Measurements from ENCODE around the gene GUCY1A1. TPM values are rescaled to one million over a fixed set of nuclear protein-coding genes. Genes with fewer than 3 reads are reported as not detected.

GUCY1A1 gene
- total and polyA plus RNA-seq, 2 of the 4 experiments (the other 2 are of a cell fraction), result 0.19 to 0.54 TPM

DNA sequence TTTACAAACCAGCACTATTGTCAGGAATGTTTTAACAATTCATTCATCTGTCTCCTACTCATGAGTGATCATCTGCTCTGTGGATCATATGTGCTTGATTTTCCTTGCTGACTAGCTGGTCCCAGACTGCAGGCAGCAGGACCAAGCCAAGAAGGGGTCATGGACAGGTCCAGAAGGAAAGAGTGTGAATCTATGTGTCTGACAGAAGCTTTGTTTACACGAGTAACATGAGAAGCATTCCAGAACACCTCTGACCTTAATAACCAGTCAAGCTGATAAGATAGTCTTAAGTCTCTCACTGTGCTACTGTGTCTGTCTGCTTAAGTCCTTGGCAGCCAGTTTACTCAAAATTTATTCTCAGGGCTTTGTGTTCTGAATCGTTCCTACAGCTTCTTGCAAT, 39.0 kb downstream of the GUCY1A1 start:
- BruUV-seq (replicated peaks), result no TSS peak
- H3K9me1 ChIP-seq (ENCODE audit: insufficient read depth, low read length), result no peaks in the 10 kb centered on the region
- H3K4me2 ChIP-seq (ENCODE audit: low read depth, low read length), result no peak overlapping the region; the same call in 1 of the 2 replicates
- H2BK5ac ChIP-seq (ENCODE audit: low read depth, low read length, poor library complexity, severe bottlenecking), result no peak overlapping the region
- no peaks in the 10 kb centered on the region for H3K79me1 ChIP-seq (ENCODE audit: low read depth in 1 of 2, low read length in 2 of 2)
- POLR2A ChIA-PET (ENCODE audit: unreplicated experiment), result no interaction called here
- no peak overlapping the region for H2AFZ ChIP-seq (replicated peaks; ENCODE audit: low read length, poor library complexity)
- H2BK20ac ChIP-seq (ENCODE audit: low read depth, low read length), result no peak overlapping the region
- CTCF ChIA-PET, result no interaction called here
- H3K14ac ChIP-seq (replicated peaks; ENCODE audit: low read depth, low read length), result no peak overlapping the region
- no peaks in the 10 kb centered on the region for H3K27me3 ChIP-seq (ENCODE audit: control insufficient read depth, insufficient read depth, low read length)
- H3K18ac ChIP-seq (ENCODE audit: low read depth, low read length), result no peak overlapping the region
- H2BK120ac ChIP-seq (ENCODE audit: low read depth, low read length), result no peak overlapping the region
- intact Hi-C loops (cut with micrococcal nuclease) (no loop called here), in situ Hi-C loops (cut with MboI; ENCODE audit: low sequenced_read_pairs) (no loop called here), dilution Hi-C loops (cut with HindIII; ENCODE audit: low sequenced_read_pairs, unreplicated experiment) (no loop called here)
- H2AK9ac ChIP-seq (replicated peaks; ENCODE audit: low read depth, low read length, poor library complexity), result no peak overlapping the region
- no peak overlapping the region for H4K8ac ChIP-seq (ENCODE audit: low read depth in 2 of 2, low read length in 2 of 2)
- H2AK5ac ChIP-seq (ENCODE audit: low read depth, low read length), result no peak overlapping the region
- no peak overlapping the region for H3K4me3 ChIP-seq (ENCODE audit: insufficient read depth, low read depth, low read length)
- H2BK15ac ChIP-seq (ENCODE audit: low read depth, low read length), result no peak overlapping the region
- H4K5ac ChIP-seq (ENCODE audit: low read depth, low read length), result no peak overlapping the region
- TF ChIP-seq NFE2L2 (IDR thresholded peaks at IDR 0.05; ENCODE audit: low read depth, low read length) (no peak), CHD1 (IDR thresholded peaks at IDR 0.05; ENCODE audit: low read depth, low read length) (no peak), MXI1 (IDR thresholded peaks at IDR 0.05; ENCODE audit: borderline replicate concordance, low read depth, low read length) (no peak), RFX5 (IDR thresholded peaks at IDR 0.05; ENCODE audit: low read depth, low read length) (no peak), MAFK (IDR thresholded peaks at IDR 0.05; ENCODE audit: low read depth, low read length) (no peak), POLR2A (IDR thresholded peaks at IDR 0.05; ENCODE audit: low read depth, low read length) (no peak), BHLHE40 (IDR thresholded peaks at IDR 0.05; ENCODE audit: low read depth, low read length) (no peak), RAD21 (IDR thresholded peaks at IDR 0.05; ENCODE audit: low read length) (no peak), MAZ (IDR thresholded peaks at IDR 0.05; ENCODE audit: borderline replicate concordance, low read depth, low read length) (no peak), RCOR1 (IDR thresholded peaks at IDR 0.05; ENCODE audit: insufficient replicate concordance, low read length) (no peak), FOS (IDR thresholded peaks at IDR 0.05; ENCODE audit: low read depth, low read length) (no peak), CEBPB (IDR thresholded peaks at IDR 0.05; ENCODE audit: low read depth, low read length) (no peak), SMC3 (IDR thresholded peaks at IDR 0.05; ENCODE audit: low read depth, low read length) (no peak)
- TF ChIP-seq, protein P1, sequence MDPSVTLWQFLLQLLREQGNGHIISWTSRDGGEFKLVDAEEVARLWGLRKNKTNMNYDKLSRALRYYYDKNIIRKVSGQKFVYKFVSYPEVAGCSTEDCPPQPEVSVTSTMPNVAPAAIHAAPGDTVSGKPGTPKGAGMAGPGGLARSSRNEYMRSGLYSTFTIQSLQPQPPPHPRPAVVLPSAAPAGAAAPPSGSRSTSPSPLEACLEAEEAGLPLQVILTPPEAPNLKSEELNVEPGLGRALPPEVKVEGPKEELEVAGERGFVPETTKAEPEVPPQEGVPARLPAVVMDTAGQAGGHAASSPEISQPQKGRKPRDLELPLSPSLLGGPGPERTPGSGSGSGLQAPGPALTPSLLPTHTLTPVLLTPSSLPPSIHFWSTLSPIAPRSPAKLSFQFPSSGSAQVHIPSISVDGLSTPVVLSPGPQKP (IDR thresholded peaks at IDR 0.05; ENCODE audit: borderline replicate concordance, low read depth, low read length), result no peak
- TF ChIP-seq, protein P2, sequence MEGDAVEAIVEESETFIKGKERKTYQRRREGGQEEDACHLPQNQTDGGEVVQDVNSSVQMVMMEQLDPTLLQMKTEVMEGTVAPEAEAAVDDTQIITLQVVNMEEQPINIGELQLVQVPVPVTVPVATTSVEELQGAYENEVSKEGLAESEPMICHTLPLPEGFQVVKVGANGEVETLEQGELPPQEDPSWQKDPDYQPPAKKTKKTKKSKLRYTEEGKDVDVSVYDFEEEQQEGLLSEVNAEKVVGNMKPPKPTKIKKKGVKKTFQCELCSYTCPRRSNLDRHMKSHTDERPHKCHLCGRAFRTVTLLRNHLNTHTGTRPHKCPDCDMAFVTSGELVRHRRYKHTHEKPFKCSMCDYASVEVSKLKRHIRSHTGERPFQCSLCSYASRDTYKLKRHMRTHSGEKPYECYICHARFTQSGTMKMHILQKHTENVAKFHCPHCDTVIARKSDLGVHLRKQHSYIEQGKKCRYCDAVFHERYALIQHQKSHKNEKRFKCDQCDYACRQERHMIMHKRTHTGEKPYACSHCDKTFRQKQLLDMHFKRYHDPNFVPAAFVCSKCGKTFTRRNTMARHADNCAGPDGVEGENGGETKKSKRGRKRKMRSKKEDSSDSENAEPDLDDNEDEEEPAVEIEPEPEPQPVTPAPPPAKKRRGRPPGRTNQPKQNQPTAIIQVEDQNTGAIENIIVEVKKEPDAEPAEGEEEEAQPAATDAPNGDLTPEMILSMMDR (conservative IDR thresholded peaks at IDR 0.05; ENCODE audit: low read depth, low read length), result no peak
- TF ChIP-seq, protein P3, sequence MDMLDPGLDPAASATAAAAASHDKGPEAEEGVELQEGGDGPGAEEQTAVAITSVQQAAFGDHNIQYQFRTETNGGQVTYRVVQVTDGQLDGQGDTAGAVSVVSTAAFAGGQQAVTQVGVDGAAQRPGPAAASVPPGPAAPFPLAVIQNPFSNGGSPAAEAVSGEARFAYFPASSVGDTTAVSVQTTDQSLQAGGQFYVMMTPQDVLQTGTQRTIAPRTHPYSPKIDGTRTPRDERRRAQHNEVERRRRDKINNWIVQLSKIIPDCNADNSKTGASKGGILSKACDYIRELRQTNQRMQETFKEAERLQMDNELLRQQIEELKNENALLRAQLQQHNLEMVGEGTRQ (IDR thresholded peaks at IDR 0.05; ENCODE audit: low read depth, low read length), result no peak
- H3K9me3 ChIP-seq (ENCODE audit: control insufficient read depth, insufficient read depth, low read length), result no peaks in the 10 kb centered on the region
- WGBS, 2 experiments (ENCODE audit: extremely low coverage in 2 of 2, insufficient read length in 1 of 2), result no CpG with 5 or more reads among the region's 2 CpGs
- no peaks in the 10 kb centered on the region for H4K20me1 ChIP-seq (ENCODE audit: insufficient read depth, low read length)
- H3K56ac ChIP-seq (ENCODE audit: extremely low read depth, insufficient read depth, low read length), result no peak overlapping the region
- peak; percentile 64 for DNase-seq
- 0 out of 2 replicates have a peak, but pooled peaks cover 1% of the 10 kb centered on the region for H3K4me1 ChIP-seq (ENCODE audit: control insufficient read depth, insufficient read depth, low read length)
- H3K23ac ChIP-seq (ENCODE audit: low read depth, low read length), result no peak overlapping the region
- no peak overlapping the region for H3K4ac ChIP-seq (ENCODE audit: low read depth, low read length)
- ATAC-seq (ENCODE audit: low read depth), result peak; percentile 70
- H3K9ac ChIP-seq (ENCODE audit: low read depth, low read length), result no peak overlapping the region
- no peaks in the 10 kb centered on the region for H3K36me3 ChIP-seq (ENCODE audit: control insufficient read depth, insufficient read depth, low read length)
- H4K91ac ChIP-seq (ENCODE audit: insufficient read depth, low read depth, low read length), result no peak overlapping the region
- H3K27ac ChIP-seq (ENCODE audit: insufficient read depth, low read length), result no peak overlapping the region
